PC-3 (cell line): ENCODE data around the gene TANGO2.

Source experiments
- CTCF ChIP-seq: fragments of 300-600 bp; sonication (generic); conservative IDR thresholded peaks from 2 replicates; pipeline ENCODE4 v1.5.1; 2017; ENCODE audit warnings: antibody characterized with exemption, low read depth, mild to moderate bottlenecking, low read length
- EZH2phosphoT487 ChIP-seq: fragments of 300-600 bp; sonication (generic); IDR thresholded peaks from 2 replicates; pipeline ENCODE4 v1.6.1; 2018; ENCODE audit warnings: mild to moderate bottlenecking, antibody characterized with exemption, low read length, borderline replicate concordance

GRCh38 chr22:19981961-19982920 is 38.7 kb upstream of the TANGO2 start:
- TF ChIP-seq CTCF = no peak
- no peak for TF ChIP-seq EZH2phosphoT487
